HepG2 (cell line): ENCODE measurements around the gene TSEN34. TPM values are rescaled to one million over a fixed set of nuclear protein-coding genes. Genes with fewer than 3 reads are reported as not detected.

Source experiments
- AHR ChIP-seq: IDR thresholded peaks from 2 replicates; pipeline ENCODE4 v1.6.1; 2018; ENCODE audit warnings: missing genetic modification reagents, missing compliant biosample characterization
- AKAP8 ChIP-seq: sonication (generic); formaldehyde crosslinking; IDR thresholded peaks from 2 replicates; pipeline ENCODE4 v1.5.1; 2020; ENCODE audit warnings: mild to moderate bottlenecking, missing genetic modification reagents
- CBX1 ChIP-seq: IDR thresholded peaks from one replicate; pipeline ENCODE4 v1.6.1; 2016; ENCODE audit warnings: antibody characterized with exemption, low read depth
- FOXK1 ChIP-seq: sonication (generic); formaldehyde crosslinking; IDR thresholded peaks from 2 replicates; pipeline ENCODE4 v1.4.0; 2020; ENCODE audit warnings: low read depth, missing genetic modification reagents, borderline replicate concordance
- KDM2A ChIP-seq: sonication (generic); formaldehyde crosslinking; IDR thresholded peaks from 2 replicates; pipeline ENCODE4 v1.4.0; 2020; ENCODE audit warnings: low read depth, missing genetic modification reagents, borderline replicate concordance
- KDM5B ChIP-seq: sonication (generic); formaldehyde crosslinking; IDR thresholded peaks from 2 replicates; pipeline ENCODE4 v1.4.0; 2020; ENCODE audit warnings: missing genetic modification reagents, mild to moderate bottlenecking, borderline replicate concordance
- LBX2 ChIP-seq: sonication (generic); formaldehyde crosslinking; IDR thresholded peaks from 2 replicates; pipeline ENCODE4 v1.5.0; 2020; ENCODE audit warnings: missing genetic modification reagents, mild to moderate bottlenecking, borderline replicate concordance
- MAX ChIP-seq: IDR thresholded peaks from 2 replicates; pipeline ENCODE4 v1.6.1; 2012; ENCODE audit warnings: inconsistent platforms
- NFAT5 ChIP-seq: sonication (generic); formaldehyde crosslinking; IDR thresholded peaks from 2 replicates; pipeline ENCODE4 v1.4.0; 2020; ENCODE audit warnings: missing genetic modification reagents
- NFYC ChIP-seq: IDR thresholded peaks from 2 replicates; pipeline ENCODE4 v1.6.1; 2016; ENCODE audit warnings: missing genetic modification reagents, missing compliant biosample characterization
- PAXIP1 ChIP-seq: sonication (generic); formaldehyde crosslinking; conservative IDR thresholded peaks from 2 replicates; pipeline ENCODE4 v1.4.0; 2020; ENCODE audit warnings: mild to moderate bottlenecking, missing genetic modification reagents, moderate library complexity
- THAP11 ChIP-seq: IDR thresholded peaks from 2 replicates; pipeline ENCODE4 v1.6.1; 2016; ENCODE audit warnings: missing biosample characterization, missing genetic modification reagents
- ZKSCAN5 ChIP-seq: sonication (generic); formaldehyde crosslinking; IDR thresholded peaks from 2 replicates; pipeline ENCODE4 v1.5.1; 2020; ENCODE audit warnings: mild to moderate bottlenecking, missing genetic modification reagents
- ZNF251 ChIP-seq: sonication (generic); formaldehyde crosslinking; IDR thresholded peaks from 2 replicates; pipeline ENCODE4 v1.9.0; 2021; ENCODE audit warnings: mild to moderate bottlenecking, missing genetic modification reagents
- ZNF317 ChIP-seq: sonication (generic); formaldehyde crosslinking; IDR thresholded peaks from 2 replicates; pipeline ENCODE4 v1.5.0; 2020; ENCODE audit warnings: mild to moderate bottlenecking, missing genetic modification reagents
- ZNF335 ChIP-seq: sonication (generic); formaldehyde crosslinking; IDR thresholded peaks from 2 replicates; pipeline ENCODE4 v1.4.0; 2020; ENCODE audit warnings: missing genetic modification reagents
- ZNF616 ChIP-seq: sonication (generic); formaldehyde crosslinking; IDR thresholded peaks from 2 replicates; pipeline ENCODE4 v1.5.0; 2020; ENCODE audit warnings: low read depth, mild to moderate bottlenecking, missing genetic modification reagents
- ZNF713 ChIP-seq: sonication (generic); formaldehyde crosslinking; IDR thresholded peaks from 2 replicates; pipeline ENCODE4 v1.4.0; 2020; ENCODE audit warnings: mild to moderate bottlenecking, missing genetic modification reagents
- ZNF740 ChIP-seq: sonication (generic); formaldehyde crosslinking; IDR thresholded peaks from 2 replicates; pipeline ENCODE4 v1.4.0; 2020; ENCODE audit warnings: missing genetic modification reagents
- polyA plus RNA-seq, 8 experiments: library from polyadenylated mRNA; depleted of rRNA in 3 of 8; stranded (reverse) in 7 of 8; unstranded in 1 of 8; fragments of >200 nt; fragmentation: Illumina TruSeq in 4 of 8; extraction: Trizol in 4 of 8; gene quantifications; 2 replicates each; pipeline versions ENCODE4 v1.2.1 to v1.2.3, GENCODE V29; 2011 to 2016; ENCODE audit warnings: low read depth in 4 of 8, missing spikeins in 1 of 8, mixed read lengths in 1 of 8; ENCODE audit not compliant: insufficient read depth in 1 of 8
- total RNA-seq, 5 experiments: library from RNA; depleted of rRNA; stranded (reverse); fragments of >200 nt; fragmentation: Illumina TruSeq; extraction: Trizol; gene quantifications; 2 replicates each; pipeline ENCODE4 v1.2.3, GENCODE V29; 2016; ENCODE audit warnings: low read depth in 1 of 5

Gene TSEN34
- total and polyA plus RNA-seq, 2 of the 13 experiments (the other 11 are each of a cell fraction or from before 2014, with no cell fraction given), result 55.1 to 65.4 TPM

- TF ChIP-seq NFAT5 (CRISPR knock-in tag), result no peak
- TF ChIP-seq ZNF740 (CRISPR knock-in tag), result 0 out of 2 replicates have a peak, but pooled peaks have one; percentile 37
- TF ChIP-seq PAXIP1, result peak; percentile 22; the same call in 1 of the 2 replicates
- 0 out of 2 replicates have a peak, but pooled peaks have one; percentile 42 for TF ChIP-seq ZNF317 (CRISPR knock-in tag)
- no peak for TF ChIP-seq ZKSCAN5
- TF ChIP-seq FOXK1 (CRISPR knock-in tag), result peak; percentile 26; the same call in 1 of the 2 replicates
- TF ChIP-seq ZNF713 (CRISPR knock-in tag), result no peak
- peak; percentile 63; the same call in 1 of the 2 replicates for TF ChIP-seq AKAP8
- TF ChIP-seq KDM2A (CRISPR knock-in tag), result peak; percentile 16; the same call in 1 of the 2 replicates
- peak; percentile 52; the same call in 1 of the 2 replicates for TF ChIP-seq ZNF335 (CRISPR knock-in tag)
- peak; percentile 87 for TF ChIP-seq MAX
- 0 out of 2 replicates have a peak, but pooled peaks have one; percentile 46 for TF ChIP-seq THAP11 (CRISPR knock-in tag)
- TF ChIP-seq AHR, result 0 out of 2 replicates have a peak, but pooled peaks have one; percentile 25
- 0 out of 2 replicates have a peak, but pooled peaks have one; percentile 56 for TF ChIP-seq ZNF251 (CRISPR knock-in tag)
- TF ChIP-seq LBX2 (CRISPR knock-in tag), result 0 out of 2 replicates have a peak, but pooled peaks have one; percentile 59
- peak; percentile 17 for TF ChIP-seq CBX1
- TF ChIP-seq KDM5B, result 0 out of 2 replicates have a peak, but pooled peaks have one; percentile 64
- peak; percentile 11; the same call in 1 of the 2 replicates for TF ChIP-seq NFYC (CRISPR knock-in tag)
- 0 out of 2 replicates have a peak, but pooled peaks have one; percentile 73 for TF ChIP-seq ZNF616 (CRISPR knock-in tag)
These were observed 1.2 kb upstream of the TSEN34 start (continued) for GRCh38 chr19:54189735-54190502.
